WTC11 (cell line): Measurements from ENCODE around the gene CIBAR2. TPM values are rescaled to one million over a fixed set of nuclear protein-coding genes. Genes with fewer than 3 reads are reported as not detected.

Experiments used
- ATAC-seq: fragments of 200-7000 bp; cut with Tn5 transposase; 2 replicates; pipeline ENCODE4 v1.10.0; 2021; ENCODE audit warnings: mild to moderate bottlenecking, moderate library complexity
- CTCF ChIA-PET: fragments of 300-600 bp; sonication (Branson Sonifier 250); formaldehyde crosslinking; loops from one replicate; lab custom pipeline; 2021; ENCODE audit warnings: antibody characterized with exemption; lab: Charles Lee
- POLR2A ChIA-PET: fragments of 350-600 bp; sonication (Branson Sonifier 250); formaldehyde crosslinking; loops from one replicate; lab custom pipeline; 2021; ENCODE audit warnings: antibody characterized with exemption; lab: Charles Lee
- DNase-seq: peaks from one replicate; pipeline ENCODE4 v3.0.0; 2021; ENCODE audit warnings: low spot score
- H3K27ac Mint-ChIP-seq: 2 replicates; pipeline ENCODE4 v1.8.0; 2021; ENCODE audit warnings: mixed read lengths
- H3K27me3 Mint-ChIP-seq: 2 replicates; pipeline ENCODE4 v1.8.0; 2021; ENCODE audit warnings: low read depth, mild to moderate bottlenecking, moderate library complexity, mixed read lengths
- H3K36me3 Mint-ChIP-seq: 2 replicates; pipeline ENCODE4 v1.8.0; 2021; ENCODE audit warnings: mixed read lengths
- H3K4me1 Mint-ChIP-seq: 2 replicates; pipeline ENCODE4 v1.8.0; 2022; ENCODE audit warnings: mixed read lengths
- H3K4me3 Mint-ChIP-seq: 2 replicates; pipeline ENCODE4 v1.8.0; 2021; ENCODE audit warnings: mild to moderate bottlenecking, moderate library complexity, mixed read lengths
- H3K9me3 Mint-ChIP-seq: 2 replicates; pipeline ENCODE4 v1.8.0; 2021; ENCODE audit warnings: mixed read lengths
- CREB1 ChIP-seq: sonication (generic); formaldehyde crosslinking; IDR thresholded peaks from 2 replicates; pipeline ENCODE4 v1.8.0; 2023; ENCODE audit warnings: mild to moderate bottlenecking, missing genetic modification reagents
- CTCF ChIP-seq: fragments of 200-600 bp; IDR thresholded peaks from 2 replicates; pipeline ENCODE4 v1.8.0; 2022; ENCODE audit warnings: antibody characterized with exemption
- HMGXB4 ChIP-seq: sonication (generic); formaldehyde crosslinking; IDR thresholded peaks from 2 replicates; pipeline ENCODE4 v1.8.1; 2023; ENCODE audit warnings: mild to moderate bottlenecking, moderate library complexity, missing genetic modification reagents
- NR3C1 ChIP-seq: sonication (generic); formaldehyde crosslinking; conservative IDR thresholded peaks from 2 replicates; pipeline ENCODE4 v1.8.1; 2023; ENCODE audit warnings: low read depth, mild to moderate bottlenecking, missing genetic modification reagents
- PRDM15 ChIP-seq: sonication (generic); formaldehyde crosslinking; IDR thresholded peaks from 2 replicates; pipeline ENCODE4 v1.8.0; 2022; ENCODE audit warnings: missing genetic modification reagents
- TCF7 ChIP-seq: sonication (generic); formaldehyde crosslinking; IDR thresholded peaks from 2 replicates; pipeline ENCODE4 v1.8.0; 2022; ENCODE audit warnings: mild to moderate bottlenecking, low read depth, missing genetic modification reagents, moderate library complexity
- ZBTB43 ChIP-seq: sonication (generic); formaldehyde crosslinking; IDR thresholded peaks from 2 replicates; pipeline ENCODE4 v1.8.1; 2023; ENCODE audit warnings: mild to moderate bottlenecking, missing genetic modification reagents
- ZNF263 ChIP-seq: sonication (generic); formaldehyde crosslinking; IDR thresholded peaks from 2 replicates; pipeline ENCODE4 v1.8.1; 2022; ENCODE audit warnings: low read depth, mild to moderate bottlenecking, moderate library complexity, missing genetic modification reagents
- total RNA-seq: library from RNA; stranded (reverse); gene quantifications from 3 replicates; pipeline ENCODE4 v1.2.3, GENCODE V29; 2021

Gene CIBAR2
- total RNA-seq, 1 experiment from 2014 or later: not detected

GRCh38 chr16:85049706-85050305, 62.5 kb downstream of the CIBAR2 start:
- H3K4me3 Mint-ChIP-seq: no peak overlapping the region
- TF ChIP-seq HMGXB4 (CRISPR knock-in tag) (no peak), ZBTB43 (no peak), NR3C1 (CRISPR knock-in tag) (no peak), ZNF263 (no peak), CTCF (no peak)
- TF ChIP-seq, all 79 proteins: peak for 0
- H3K36me3 Mint-ChIP-seq: no peaks in the 10 kb centered on the region
- POLR2A ChIA-PET: no interaction called here
- H3K4me1 Mint-ChIP-seq: 0 out of 2 replicates have a peak, but pooled peaks cover 5% of the 10 kb centered on the region
- ATAC-seq (no peak), DNase-seq (no peak)
- H3K27me3 Mint-ChIP-seq: no peaks in the 10 kb centered on the region
- no peak overlapping the region for H3K27ac Mint-ChIP-seq
- no peaks in the 10 kb centered on the region for H3K9me3 Mint-ChIP-seq
- CTCF ChIA-PET: no interaction called here

- DNase-seq (no peak), ATAC-seq (no peak)
- Mint-ChIP-seq H3K4me1 (0 out of 2 replicates have a peak, but pooled peaks cover 5% of the 10 kb centered on the region), H3K27me3 (no peaks in the 10 kb centered on the region), H3K27ac (no peak overlapping the region), H3K9me3 (no peaks in the 10 kb centered on the region), H3K4me3 (no peak overlapping the region), H3K36me3 (no peaks in the 10 kb centered on the region)
- ChIA-PET CTCF (no interaction called here), POLR2A (no interaction called here)
- no peak for TF ChIP-seq TCF7
- TF ChIP-seq PRDM15: no peak
- TF ChIP-seq CREB1 (CRISPR knock-in tag): no peak
Observed at GRCh38 chr16:85048921-85049562, 63.2 kb downstream of the CIBAR2 start.

Other genes starting within 250 kb of the CIBAR2 start
- gene ZDHHC7, start 100.9 kb downstream of the CIBAR2 start, total RNA-seq: 35.7 to 38.7 TPM (median 38.1 TPM) in 3 replicates
- gene KIAA0513, start 84.7 kb downstream of the CIBAR2 start, total RNA-seq: 6.4 to 7.8 TPM (median 7.3 TPM) in 3 replicates